Subcutaneous adipose tissue (tissue), 4 donors: ENCODE measurements around the gene BRI3. TPM values are rescaled to one million over a fixed set of nuclear protein-coding genes. Genes with fewer than 3 reads are reported as not detected.

Experiments used
- CTCF ChIP-seq: fragments of 450-650 bp; IDR thresholded peaks from one replicate; pipeline ENCODE4 v1.5.1; 2016; ENCODE audit warnings: low read depth, mild to moderate bottlenecking, control low read depth, antibody characterized with exemption, moderate library complexity
- total RNA-seq, 4 donors: library from RNA; depleted of rRNA; stranded (reverse); fragments of >200 nt; gene quantifications; one replicate each; pipeline ENCODE4 v1.1.0, GENCODE V29; 2016

Gene BRI3
- total RNA-seq, 4 donors from 2014 or later = 69.3 to 106 (median 82.5) TPM

DNA sequence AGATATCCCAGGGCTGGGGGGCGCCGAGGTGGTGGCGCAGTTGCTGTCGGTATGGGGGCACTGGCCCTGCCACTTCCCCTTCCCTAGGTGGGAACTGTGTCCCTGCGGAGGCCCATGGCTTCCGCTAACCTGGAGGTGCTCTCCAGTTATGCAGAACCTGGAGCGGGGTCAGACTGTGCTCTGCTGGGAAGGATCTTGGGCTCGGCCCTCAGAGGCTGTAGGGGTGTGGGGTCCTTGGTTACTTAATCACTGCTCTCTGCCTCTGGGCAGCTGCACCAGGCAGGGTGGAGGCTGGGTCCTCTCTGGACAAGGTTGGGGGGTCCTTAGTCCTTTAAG is 2.4 kb downstream of the BRI3 start:
- TF ChIP-seq CTCF = no peak

DNA sequence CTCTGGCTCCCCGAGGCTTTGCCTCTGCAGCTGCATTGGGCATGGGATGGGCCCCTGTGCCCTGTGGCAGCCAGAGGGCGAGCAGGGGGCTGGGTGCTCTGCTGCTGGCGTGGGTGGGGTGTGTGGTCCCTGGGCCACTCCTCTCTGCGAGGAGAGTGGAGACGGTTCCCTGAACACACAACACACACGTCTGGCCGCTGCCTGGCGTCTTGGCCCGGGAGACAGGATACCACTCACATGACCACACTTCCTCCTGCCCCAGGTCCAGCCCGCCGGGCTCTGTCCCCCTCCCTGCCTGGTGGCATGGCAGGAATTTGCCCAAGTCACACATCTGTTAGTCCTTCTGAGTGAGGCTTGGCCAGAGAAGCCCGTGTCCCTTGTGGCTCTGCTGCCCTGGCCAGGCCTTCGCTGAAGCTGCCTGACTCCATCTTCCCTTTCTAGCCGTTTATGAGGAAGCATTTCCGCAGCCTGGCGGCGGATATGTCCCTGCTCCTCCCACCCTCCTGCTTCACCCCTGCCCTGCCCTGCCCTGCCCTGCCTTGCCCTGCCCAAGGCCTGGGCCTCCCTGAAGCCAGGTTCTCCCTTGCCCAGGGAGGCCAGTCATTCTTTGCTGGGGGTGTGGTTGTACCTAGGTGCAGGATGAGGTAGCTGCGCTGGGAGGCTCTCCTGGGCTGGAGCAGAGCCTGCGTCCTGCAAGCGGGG is 3.0 kb downstream of the BRI3 start:
- TF ChIP-seq CTCF = no peak

DNA sequence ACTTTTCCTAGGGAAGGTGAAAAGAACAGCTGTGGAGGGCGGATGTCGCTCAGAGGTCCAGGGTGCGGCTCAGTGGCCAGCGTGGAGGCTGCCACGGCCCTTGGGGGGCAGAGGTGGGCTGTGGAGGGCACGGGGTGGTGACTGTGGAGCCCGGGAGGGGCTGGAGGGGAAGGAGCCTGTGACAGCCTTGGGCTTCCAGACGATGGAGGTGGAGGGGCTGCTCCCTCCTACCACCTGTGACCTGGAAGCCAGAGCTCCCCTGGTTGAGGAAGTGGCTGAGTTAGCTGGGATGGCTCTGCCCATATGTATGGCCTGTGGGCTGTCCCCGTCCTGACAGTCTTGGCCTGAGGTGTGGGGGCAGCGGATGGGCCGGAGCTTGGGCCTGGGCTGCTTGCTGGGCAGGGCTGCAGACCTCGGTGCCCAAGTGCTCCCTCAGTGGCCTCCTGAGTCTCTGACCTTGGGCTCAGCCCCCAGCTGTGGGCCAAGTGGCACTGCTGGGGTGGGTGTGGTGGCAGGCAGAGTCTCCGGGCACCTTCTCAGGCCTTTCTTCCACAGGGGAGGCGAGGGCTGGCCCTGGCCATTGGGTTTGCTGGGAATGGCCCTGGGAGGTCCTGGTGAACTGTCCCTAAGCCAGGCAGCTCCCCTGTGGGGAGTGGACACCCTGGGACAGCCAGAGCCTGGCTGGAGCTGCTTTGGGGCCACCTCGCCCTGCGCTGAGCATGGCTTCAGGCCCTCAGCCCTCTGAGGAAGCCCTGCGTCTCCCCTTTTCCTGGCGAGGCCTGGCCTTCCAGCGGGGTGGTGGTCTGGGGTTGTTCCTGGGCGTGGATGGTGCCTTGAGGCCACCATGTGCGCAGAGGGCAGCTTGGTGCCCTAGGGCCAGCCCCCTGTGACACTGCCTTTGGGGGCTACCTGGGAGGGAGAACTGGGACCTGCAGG is 3.9 kb downstream of the BRI3 start:
- TF ChIP-seq CTCF = no peak

- TF ChIP-seq CTCF = no peak
Observed at GRCh38 chr7:98286093-98286539, 4.6 kb downstream of the BRI3 start.

DNA sequence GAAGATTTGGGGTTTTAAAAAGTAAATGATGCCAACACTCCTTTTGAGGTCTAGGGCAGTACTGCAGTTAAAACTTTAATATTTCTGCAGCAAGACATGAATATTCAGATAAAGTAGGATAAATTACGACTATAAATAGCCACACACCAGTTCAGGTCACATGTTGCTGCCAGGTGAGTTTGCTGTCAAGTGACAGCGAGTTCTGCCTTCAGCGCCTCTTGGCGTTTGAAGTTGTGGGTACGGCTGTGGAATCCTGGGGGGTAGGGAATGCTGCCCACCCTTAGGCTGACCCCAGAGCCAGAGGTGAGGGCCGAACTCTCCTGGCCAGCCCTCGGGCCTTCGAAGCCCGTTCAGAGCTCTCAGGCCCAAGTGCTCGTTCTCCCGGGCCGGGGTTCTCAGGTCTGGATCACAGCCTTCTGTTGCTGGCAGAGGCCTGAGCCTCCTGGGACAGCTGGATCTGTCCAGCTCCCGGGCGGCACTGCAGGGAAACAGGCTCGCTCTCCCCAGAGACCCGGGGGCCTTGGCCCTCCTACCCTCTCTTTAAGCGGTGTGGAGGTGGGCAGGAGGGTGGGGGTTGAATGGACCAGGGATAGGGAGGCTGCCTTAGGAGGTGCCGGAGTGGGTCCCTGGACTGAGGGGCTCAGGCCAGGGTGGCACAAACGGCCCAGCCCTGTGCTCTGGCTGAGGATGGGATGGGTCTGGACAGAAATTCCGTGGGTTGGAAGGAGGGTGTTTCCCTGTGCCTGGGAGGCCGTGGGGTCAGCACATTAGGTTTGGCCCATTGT is 5.4 kb downstream of the BRI3 start:
- no peak for TF ChIP-seq CTCF

GRCh38 chr7:98287486-98287959 is 6.0 kb downstream of the BRI3 start:
- no peak for TF ChIP-seq CTCF
